Loucy (cell line): ENCODE data around the gene PDRG1.

ENCODE experiments used
- H2AFZ ChIP-seq: fragments of 200-600 bp; sonication (generic); 2 replicates; pipeline ENCODE4 v1.6.0; 2016; ENCODE audit warnings: antibody characterized with exemption, mild to moderate bottlenecking, low read length, moderate library complexity
- H3F3A ChIP-seq: fragments of 200-600 bp; 2 replicates; pipeline ENCODE4 v1.6.0; 2016; ENCODE audit warnings: antibody characterized with exemption, low read depth, mild to moderate bottlenecking
- H3K27me3 ChIP-seq: fragments of 200-600 bp; sonication (generic); 2 replicates; pipeline ENCODE4 v1.6.1; 2014; ENCODE audit warnings: low read length, mild to moderate bottlenecking; ENCODE audit not compliant: insufficient read depth, poor library complexity, severe bottlenecking
- H3K36me3 ChIP-seq: fragments of 200-600 bp; sonication (generic); 2 replicates; pipeline ENCODE4 v1.6.1; 2016; ENCODE audit warnings: low read length; ENCODE audit not compliant: insufficient read depth
- H3K4me1 ChIP-seq: fragments of 200-600 bp; sonication (generic); 2 replicates; pipeline ENCODE4 v1.5.1; 2014; ENCODE audit warnings: low read length, mild to moderate bottlenecking; ENCODE audit not compliant: insufficient read depth, poor library complexity, severe bottlenecking
- H3K4me2 ChIP-seq: fragments of 200-600 bp; sonication (generic); 2 replicates; pipeline ENCODE4 v1.6.0; 2014; ENCODE audit warnings: antibody characterized with exemption, low read length, low read depth, mild to moderate bottlenecking; ENCODE audit not compliant: poor library complexity, severe bottlenecking
- H3K4me3 ChIP-seq: fragments of 200-600 bp; sonication (generic); 2 replicates; pipeline ENCODE4 v1.5.1; 2014; ENCODE audit warnings: low read length, mild to moderate bottlenecking, mixed read lengths; ENCODE audit not compliant: poor library complexity, severe bottlenecking
- H3K79me2 ChIP-seq: fragments of 200-600 bp; sonication (generic); 2 replicates; pipeline ENCODE4 v1.6.1; 2014; ENCODE audit warnings: low read length; ENCODE audit not compliant: insufficient read depth
- H3K9ac ChIP-seq: fragments of 200-600 bp; sonication (generic); 2 replicates; pipeline ENCODE4 v1.6.0; 2014; ENCODE audit warnings: mild to moderate bottlenecking, low read depth, low read length, moderate library complexity; ENCODE audit not compliant: poor library complexity, severe bottlenecking
- H3K9me2 ChIP-seq: fragments of 200-600 bp; sonication (generic); replicated peaks from 2 replicates; pipeline ENCODE4 v1.6.1; 2016; ENCODE audit warnings: low read depth, low read length, mixed read lengths
- H3K9me3 ChIP-seq: fragments of 200-600 bp; sonication (generic); 2 replicates; pipeline ENCODE4 v1.6.1; 2014; ENCODE audit warnings: mild to moderate bottlenecking, antibody characterized with exemption, low read length, low read depth; ENCODE audit not compliant: insufficient read depth
- H4K20me1 ChIP-seq: fragments of 200-600 bp; sonication (generic); 2 replicates; pipeline ENCODE4 v1.6.0; 2014; ENCODE audit warnings: antibody characterized with exemption, low read length, mild to moderate bottlenecking; ENCODE audit not compliant: insufficient read depth, poor library complexity, severe bottlenecking
- EZH2phosphoT487 ChIP-seq: fragments of 200-600 bp; IDR thresholded peaks from 2 replicates; pipeline ENCODE4 v1.6.1; 2018; ENCODE audit warnings: antibody characterized with exemption, mild to moderate bottlenecking, moderate library complexity, borderline replicate concordance
- TF ChIP-seq, protein P1 (sequence below): fragments of 200-600 bp; sonication (generic); conservative IDR thresholded peaks from 2 replicates; pipeline ENCODE4 v1.5.1; 2014; ENCODE audit warnings: mild to moderate bottlenecking, antibody characterized with exemption, low read length

Gene PDRG1

DNA sequence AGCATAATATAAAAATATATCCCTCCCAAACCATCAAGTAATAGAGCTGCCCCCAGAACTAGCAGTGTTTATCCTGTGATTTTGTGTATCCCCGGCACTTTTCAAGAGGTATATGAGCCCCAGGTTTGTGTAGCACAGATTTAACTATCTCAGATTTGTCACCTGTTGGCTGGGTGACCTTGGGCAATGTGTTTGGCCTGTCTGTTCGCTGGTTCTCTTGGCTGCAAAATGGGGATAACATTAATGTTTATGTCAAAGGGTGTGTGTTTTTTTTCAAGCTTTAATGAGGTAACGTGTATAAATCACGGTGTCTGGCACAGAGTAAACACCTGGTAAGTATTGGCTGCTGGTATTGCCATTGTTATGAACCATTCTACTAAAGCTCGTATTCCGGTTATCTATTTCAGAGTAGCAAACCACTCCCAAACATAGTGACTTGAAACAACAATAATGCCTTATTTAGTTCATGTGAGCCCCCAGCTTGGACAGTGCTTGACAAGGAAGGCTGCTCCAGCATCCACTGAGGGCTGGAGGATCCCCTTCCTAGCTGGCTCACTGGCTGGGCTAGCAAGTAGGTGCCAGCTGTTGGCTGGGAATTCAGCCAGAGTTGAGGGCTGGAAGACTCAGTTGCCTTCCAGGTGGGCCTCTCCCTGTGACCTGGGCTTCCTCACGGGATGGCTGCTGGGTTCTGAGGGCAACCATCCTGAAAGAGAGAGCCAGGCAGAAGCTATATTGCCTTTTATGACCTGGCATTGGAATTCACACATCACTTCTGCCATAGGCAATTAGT, 36.2 kb downstream of the PDRG1 start:
- H3K4me2 ChIP-seq = no peak overlapping the region
- no peaks in the 10 kb centered on the region for H3K79me2 ChIP-seq
- no peak overlapping the region for H3K4me3 ChIP-seq
- no peak overlapping the region for H3K9ac ChIP-seq
- H3K27me3 ChIP-seq = no peaks in the 10 kb centered on the region
- no peak overlapping the region for H2AFZ ChIP-seq
- no peaks in the 10 kb centered on the region for H3K4me1 ChIP-seq
- no peaks in the 10 kb centered on the region for H4K20me1 ChIP-seq
- H3F3A ChIP-seq = no peaks in the 10 kb centered on the region
- H3K36me3 ChIP-seq = no peaks in the 10 kb centered on the region
- no peaks in the 10 kb centered on the region for H3K9me3 ChIP-seq
- no peaks in the 10 kb centered on the region for H3K9me2 ChIP-seq
- no peak for TF ChIP-seq EZH2phosphoT487
- TF ChIP-seq, protein P1, sequence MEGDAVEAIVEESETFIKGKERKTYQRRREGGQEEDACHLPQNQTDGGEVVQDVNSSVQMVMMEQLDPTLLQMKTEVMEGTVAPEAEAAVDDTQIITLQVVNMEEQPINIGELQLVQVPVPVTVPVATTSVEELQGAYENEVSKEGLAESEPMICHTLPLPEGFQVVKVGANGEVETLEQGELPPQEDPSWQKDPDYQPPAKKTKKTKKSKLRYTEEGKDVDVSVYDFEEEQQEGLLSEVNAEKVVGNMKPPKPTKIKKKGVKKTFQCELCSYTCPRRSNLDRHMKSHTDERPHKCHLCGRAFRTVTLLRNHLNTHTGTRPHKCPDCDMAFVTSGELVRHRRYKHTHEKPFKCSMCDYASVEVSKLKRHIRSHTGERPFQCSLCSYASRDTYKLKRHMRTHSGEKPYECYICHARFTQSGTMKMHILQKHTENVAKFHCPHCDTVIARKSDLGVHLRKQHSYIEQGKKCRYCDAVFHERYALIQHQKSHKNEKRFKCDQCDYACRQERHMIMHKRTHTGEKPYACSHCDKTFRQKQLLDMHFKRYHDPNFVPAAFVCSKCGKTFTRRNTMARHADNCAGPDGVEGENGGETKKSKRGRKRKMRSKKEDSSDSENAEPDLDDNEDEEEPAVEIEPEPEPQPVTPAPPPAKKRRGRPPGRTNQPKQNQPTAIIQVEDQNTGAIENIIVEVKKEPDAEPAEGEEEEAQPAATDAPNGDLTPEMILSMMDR = no peak

DNA sequence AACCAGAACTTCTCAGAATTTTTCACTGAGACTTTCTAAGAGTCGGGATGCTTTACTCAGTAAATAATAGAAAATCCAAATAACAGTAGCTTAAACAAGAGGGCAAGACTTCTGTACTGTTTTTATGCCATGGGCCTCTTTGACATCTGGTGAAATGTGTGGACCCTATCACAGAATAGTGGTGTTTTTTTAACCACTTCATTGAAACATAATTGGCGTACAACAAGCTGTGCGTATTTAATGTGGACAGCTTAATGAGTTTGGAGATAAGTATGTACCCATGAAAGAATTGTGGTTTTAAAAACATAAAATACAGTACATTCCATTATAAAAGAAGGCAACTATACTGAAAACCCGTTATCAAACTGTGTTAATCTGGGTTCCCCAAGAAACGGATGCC, 37.7 kb downstream of the PDRG1 start:
- no peak overlapping the region for H3K4me2 ChIP-seq
- H3K4me1 ChIP-seq = no peaks in the 10 kb centered on the region
- H3F3A ChIP-seq = no peaks in the 10 kb centered on the region
- no peaks in the 10 kb centered on the region for H3K79me2 ChIP-seq
- H3K36me3 ChIP-seq = no peaks in the 10 kb centered on the region
- H3K4me3 ChIP-seq = no peak overlapping the region
- no peak overlapping the region for H3K9ac ChIP-seq
- H3K9me3 ChIP-seq = no peaks in the 10 kb centered on the region
- no peaks in the 10 kb centered on the region for H3K27me3 ChIP-seq
- no peaks in the 10 kb centered on the region for H4K20me1 ChIP-seq
- TF ChIP-seq EZH2phosphoT487 = no peak
- TF ChIP-seq, protein P1 = no peak
- H2AFZ ChIP-seq = no peak overlapping the region
- H3K9me2 ChIP-seq = no peaks in the 10 kb centered on the region

GRCh38 chr20:31913431-31914157, 38.3 kb downstream of the PDRG1 start:
- Histone ChIP-seq H3K9me3 (no peaks in the 10 kb centered on the region), H4K20me1 (no peaks in the 10 kb centered on the region), H3K79me2 (no peaks in the 10 kb centered on the region), H3K36me3 (no peaks in the 10 kb centered on the region), H3F3A (no peaks in the 10 kb centered on the region), H2AFZ (no peak overlapping the region), H3K9ac (no peak overlapping the region), H3K4me2 (no peak overlapping the region), H3K4me1 (no peaks in the 10 kb centered on the region), H3K4me3 (no peak overlapping the region), H3K9me2 (no peaks in the 10 kb centered on the region), H3K27me3 (no peaks in the 10 kb centered on the region)
- TF ChIP-seq, protein P1 = no peak
